Panc1 (cell line): Measurements from ENCODE around the gene ZNRF3. TPM values are rescaled to one million over a fixed set of nuclear protein-coding genes. Genes with fewer than 3 reads are reported as not detected.

ENCODE experiments used
- ATAC-seq: fragments of 200-7000 bp; cut with Tn5 transposase; 2 replicates; pipeline ENCODE4 v1.9.1; 2020; ENCODE audit warnings: mild to moderate bottlenecking, moderate library complexity
- BruUV-seq: library from RNA; stranded (reverse); fragments of 400-500 nt; replicated peaks from 2 replicates; lab custom pipeline; 2021; lab: Mats Ljungman, UMichigan
- CTCF ChIA-PET: fragments of 300-600 bp; sonication (Branson Sonifier 250); formaldehyde crosslinking; loops from one replicate; lab custom pipeline; 2022; ENCODE audit warnings: antibody characterized with exemption; lab: Charles Lee
- POLR2A ChIA-PET: fragments of 300-600 bp; sonication (Branson Sonifier 250); formaldehyde crosslinking; loops from one replicate; lab custom pipeline; 2022; ENCODE audit warnings: antibody characterized with exemption; lab: Charles Lee
- DNase-seq: peaks from one replicate; pipeline ENCODE4 v3.0.0-alpha.2; 2010; ENCODE audit warnings: low read depth, low spot score
- H3K27ac ChIP-seq: 2 replicates; pipeline ENCODE4 v1.5.1; 2011; ENCODE audit warnings: mild to moderate bottlenecking, low read length, inconsistent platforms
- H3K27me3 ChIP-seq: fragments of 200-500 bp; sonication (Bioruptor generic); 2 replicates; pipeline ENCODE4 v1.6.0; 2014; ENCODE audit warnings: low read length, inconsistent platforms; ENCODE audit not compliant: control insufficient read depth, insufficient read depth
- H3K36me3 ChIP-seq: fragments of 200-500 bp; sonication (Bioruptor generic); 2 replicates; pipeline ENCODE4 v1.5.1; 2014; ENCODE audit warnings: inconsistent platforms, mild to moderate bottlenecking, low read length, moderate library complexity; ENCODE audit not compliant: control insufficient read depth, insufficient read depth
- H3K4me1 ChIP-seq: 2 replicates; pipeline ENCODE4 v1.5.1; 2011; ENCODE audit warnings: inconsistent platforms, mild to moderate bottlenecking, low read length, moderate library complexity; ENCODE audit not compliant: control insufficient read depth, insufficient read depth
- H3K4me3 ChIP-seq, 2 experiments: 2 replicates each; pipeline ENCODE4 v1.5.1; 2011 to 2012; ENCODE audit warnings: low read depth in 2 of 2, low read length in 2 of 2, mild to moderate bottlenecking in 2 of 2, inconsistent platforms in 1 of 2, moderate library complexity in 1 of 2
- H3K9me3 ChIP-seq: fragments of 200-500 bp; sonication (Bioruptor generic); 2 replicates; pipeline ENCODE4 v1.5.1; 2014; ENCODE audit warnings: low read depth, mild to moderate bottlenecking, inconsistent platforms, low read length, moderate library complexity; ENCODE audit not compliant: control insufficient read depth, insufficient read depth
- CTCF ChIP-seq: fragments of 450-650 bp; IDR thresholded peaks from 2 replicates; pipeline ENCODE4 v1.5.1; 2017; ENCODE audit warnings: mild to moderate bottlenecking
- POLR2AphosphoS5 ChIP-seq: IDR thresholded peaks from 2 replicates; pipeline ENCODE4 v1.6.1; 2012; ENCODE audit warnings: mild to moderate bottlenecking, low read depth, low read length, moderate library complexity
- REST ChIP-seq, 2 experiments: IDR thresholded peaks; 2 replicates each; pipeline ENCODE4 v1.6.1; 2011 to 2012; ENCODE audit warnings: low read depth in 2 of 2, control low read depth in 1 of 2, low read length in 1 of 2, mild to moderate bottlenecking in 1 of 2, moderate library complexity in 1 of 2; ENCODE audit not compliant: insufficient read depth in 1 of 2
- SIN3A ChIP-seq: IDR thresholded peaks from 2 replicates; pipeline ENCODE4 v1.6.1; 2012; ENCODE audit warnings: low read depth, mild to moderate bottlenecking, low read length, moderate library complexity, borderline replicate concordance; ENCODE audit not compliant: insufficient read depth
- TCF7L2 ChIP-seq: IDR thresholded peaks from 2 replicates; pipeline ENCODE4 v1.6.1; 2011; ENCODE audit warnings: mild to moderate bottlenecking, low read depth, low read length, inconsistent platforms
- in situ Hi-C: cut with HindIII; loops from 2 replicates; pipeline ENCODE4 v1.10.0; 2016; ENCODE audit warnings: low sequenced_read_pairs, low pct_unique_long_range_greater_than_20kb
- intact Hi-C: fragments of 100-400 bp; cut with micrococcal nuclease; formaldehyde crosslinking; loops from one replicate; pipeline ENCODE4 v1.10.0; 2022; ENCODE audit not compliant: unreplicated experiment
- total RNA-seq: library from RNA; stranded (reverse); gene quantifications from one replicate; pipeline ENCODE4 v1.2.1, GENCODE V29; 2021; ENCODE audit not compliant: unreplicated experiment

Gene ZNRF3
- total RNA-seq, 1 experiment from 2014 or later: 7.3 TPM

DNA sequence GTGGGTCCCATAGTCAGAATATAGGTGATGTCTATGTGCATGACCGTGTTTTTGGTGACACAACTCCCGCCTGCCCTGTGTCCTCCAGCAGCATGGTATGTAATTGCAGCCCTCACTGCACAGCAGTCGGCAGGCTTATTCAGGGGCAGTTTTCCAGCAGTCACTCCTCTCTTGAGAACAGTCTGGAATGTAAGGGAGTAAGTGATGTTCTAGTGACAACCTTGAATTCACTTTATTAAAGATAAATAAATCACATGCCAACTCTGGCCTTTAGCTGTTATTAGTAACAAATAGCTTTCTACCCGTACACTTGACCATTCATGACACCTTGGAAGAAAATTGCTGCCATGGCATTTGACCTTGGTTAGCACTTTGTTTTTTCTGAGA, 27.9 kb downstream of the ZNRF3 start:
- ATAC-seq: no peak
- peaks cover 3% of the 10 kb centered on the region; the same call in 1 of the 2 replicates for H3K4me1 ChIP-seq
- H3K36me3 ChIP-seq: no peaks in the 10 kb centered on the region
- ChIA-PET POLR2A (no interaction called here), CTCF (no interaction called here)
- no peaks in the 10 kb centered on the region for H3K27me3 ChIP-seq
- in situ Hi-C loops: no loop called here
- intact Hi-C loops: no loop called here
- no TSS peak for BruUV-seq
- no peak overlapping the region for H3K4me3 ChIP-seq
- TF ChIP-seq POLR2AphosphoS5: no peak
- TF ChIP-seq REST (IDR thresholded peaks at IDR 0.05; ENCODE audit: insufficient read depth in 1 of 2, low read depth in 2 of 2, low read length in 1 of 2): no peak
- no peak for TF ChIP-seq SIN3A
- no peak for TF ChIP-seq CTCF
- no peak for TF ChIP-seq TCF7L2
- H3K9me3 ChIP-seq: no peaks in the 10 kb centered on the region
- no peak for DNase-seq
- no peak overlapping the region for H3K27ac ChIP-seq

DNA sequence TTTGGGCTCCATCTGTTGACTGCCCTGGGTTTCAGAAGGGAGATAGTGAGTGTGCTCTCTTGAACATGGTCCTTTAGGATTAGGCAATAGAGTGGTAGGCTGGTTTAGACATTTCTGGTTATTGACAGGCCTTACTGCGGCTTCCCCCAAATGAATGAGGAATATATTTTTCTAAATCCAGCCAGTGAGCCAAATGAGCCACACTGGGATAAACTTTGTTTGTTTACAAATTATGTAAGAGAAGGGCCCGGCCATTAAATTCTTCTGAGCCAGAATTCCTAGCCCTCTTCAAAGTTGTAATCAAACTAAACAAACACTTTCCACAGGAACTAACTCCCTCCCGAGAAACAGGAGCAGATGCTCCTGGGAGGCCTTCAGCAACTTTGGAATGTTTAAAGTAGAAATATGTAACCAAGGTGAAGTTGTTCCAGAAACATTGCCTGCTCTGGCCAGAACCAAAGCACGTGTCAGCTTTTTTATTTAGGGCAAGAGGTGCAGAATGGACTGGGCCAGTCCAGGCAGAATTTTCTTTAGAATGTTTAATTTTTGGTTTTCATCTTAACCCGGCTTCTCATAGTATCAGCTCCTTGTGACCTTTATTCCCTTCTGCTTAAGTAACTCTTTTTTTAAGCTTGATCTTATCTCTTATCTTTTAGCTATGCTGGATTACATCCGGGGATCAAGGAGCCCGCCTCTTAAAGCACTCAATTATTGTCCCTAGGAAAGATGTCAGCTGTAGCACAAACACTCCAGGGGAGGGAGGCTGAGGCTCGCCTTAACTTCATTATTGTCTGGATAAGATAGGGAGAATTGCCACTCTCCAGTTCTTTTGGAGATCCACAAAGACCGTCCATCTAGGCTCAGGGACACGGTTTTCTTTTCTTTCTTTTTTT, 28.7 kb downstream of the ZNRF3 start:
- Histone ChIP-seq H3K27me3 (no peaks in the 10 kb centered on the region), H3K4me3 (no peak overlapping the region), H3K36me3 (no peaks in the 10 kb centered on the region), H3K27ac (no peak overlapping the region), H3K4me1 (peaks cover 3% of the 10 kb centered on the region; the same call in 1 of the 2 replicates), H3K9me3 (no peaks in the 10 kb centered on the region)
- no TSS peak for BruUV-seq
- intact Hi-C loops (no loop called here), in situ Hi-C loops (no loop called here)
- TF ChIP-seq CTCF (no peak), SIN3A (no peak), POLR2AphosphoS5 (no peak), REST (IDR thresholded peaks at IDR 0.05; ENCODE audit: insufficient read depth in 1 of 2, low read depth in 2 of 2, low read length in 1 of 2) (no peak), TCF7L2 (no peak)
- CTCF ChIA-PET: interaction anchor here (0.6 kb wide), 1 partner anchor 51 kb away, joined by 5 read pairs; no protein-coding TSS in a partner anchor
- ATAC-seq (no peak), DNase-seq (no peak)
- POLR2A ChIA-PET: interaction anchor here (0.5 kb wide), 1 partner anchor 29 kb away, joined by 4 read pairs; the partner anchor contains the start of gene ZNRF3
